GM23248 (cell line): ENCODE measurements around the gene IFIT1B. TPM values are rescaled to one million over a fixed set of nuclear protein-coding genes. Genes with fewer than 3 reads are reported as not detected.
"Not testable (repeated sequence)": the region's sequence is repeated elsewhere in the genome, so short reads cannot be mapped to it uniquely, and the experiment has no call there.

Experiments
- DNase-seq: peaks from one replicate; pipeline ENCODE4 v3.0.0-alpha.2; 2015
- H2AFZ ChIP-seq: fragments of 200-600 bp; sonication (generic); 2 replicates; pipeline ENCODE4 v1.6.1; 2016; ENCODE audit warnings: antibody characterized with exemption
- H3F3A ChIP-seq: fragments of 200-600 bp; sonication (generic); 2 replicates; pipeline ENCODE4 v1.6.1; 2016; ENCODE audit warnings: mild to moderate bottlenecking, antibody characterized with exemption, mixed run types; ENCODE audit not compliant: insufficient read depth
- H3K27ac ChIP-seq: fragments of 200-600 bp; sonication (generic); 2 replicates; pipeline ENCODE4 v1.5.1; 2016; ENCODE audit warnings: mild to moderate bottlenecking
- H3K27me3 ChIP-seq: fragments of 200-600 bp; sonication (generic); replicated peaks from 2 replicates; pipeline ENCODE4 v1.6.1; 2016; ENCODE audit warnings: mild to moderate bottlenecking; ENCODE audit not compliant: insufficient read depth
- H3K36me3 ChIP-seq: fragments of 200-600 bp; sonication (generic); 2 replicates; pipeline ENCODE4 v1.6.1; 2016; ENCODE audit warnings: low read depth, mild to moderate bottlenecking
- H3K4me1 ChIP-seq: fragments of 200-600 bp; sonication (generic); 2 replicates; pipeline ENCODE4 v1.6.1; 2016; ENCODE audit warnings: mild to moderate bottlenecking; ENCODE audit not compliant: insufficient read depth
- H3K4me2 ChIP-seq: fragments of 200-600 bp; sonication (generic); one replicate; pipeline ENCODE4 v1.6.1; 2016; ENCODE audit warnings: mild to moderate bottlenecking; ENCODE audit not compliant: unreplicated experiment
- H3K4me3 ChIP-seq: fragments of 200-600 bp; sonication (generic); 2 replicates; pipeline ENCODE4 v1.5.1; 2016; ENCODE audit warnings: mild to moderate bottlenecking
- H3K79me2 ChIP-seq: fragments of 200-600 bp; sonication (generic); 2 replicates; pipeline ENCODE4 v1.6.1; 2016; ENCODE audit warnings: mild to moderate bottlenecking; ENCODE audit not compliant: insufficient read depth
- H3K9ac ChIP-seq: fragments of 200-600 bp; sonication (generic); 2 replicates; pipeline ENCODE4 v1.6.1; 2016; ENCODE audit warnings: mild to moderate bottlenecking
- H3K9me2 ChIP-seq: fragments of 200-600 bp; sonication (generic); 2 replicates; pipeline ENCODE4 v1.6.1; 2016; ENCODE audit warnings: mixed run types, mild to moderate bottlenecking, moderate library complexity; ENCODE audit not compliant: insufficient read depth
- H3K9me3 ChIP-seq: fragments of 200-600 bp; sonication (generic); one replicate; pipeline ENCODE4 v1.6.1; 2017; ENCODE audit warnings: low read depth
- H4K20me1 ChIP-seq: fragments of 200-600 bp; sonication (generic); 2 replicates; pipeline ENCODE4 v1.6.0; 2016; ENCODE audit not compliant: insufficient read depth
- EZH2 ChIP-seq: fragments of 200-600 bp; sonication (generic); IDR thresholded peaks from 2 replicates; pipeline ENCODE4 v1.6.1; 2018; ENCODE audit warnings: antibody characterized with exemption, mild to moderate bottlenecking; ENCODE audit not compliant: insufficient read depth, poor library complexity, severe bottlenecking
- EZH2phosphoT487 ChIP-seq: fragments of 200-600 bp; sonication (generic); IDR thresholded peaks from 2 replicates; pipeline ENCODE4 v1.6.1; 2018; ENCODE audit warnings: antibody characterized with exemption, moderate library complexity, mild to moderate bottlenecking, low read depth; ENCODE audit not compliant: insufficient read depth
- WGBS, 2 experiments: methylation state at CpG; one replicate each; pipeline ENCODE4 v1.1.6; 2015 to 2017; ENCODE audit warnings: low lambda C conversion rate in 2 of 2, low coverage in 1 of 2; ENCODE audit errors: missing lambda C conversion rate in 2 of 2; 5-methylcytosine and 5-hydroxymethylcytosine counted together
- in situ Hi-C: fragments of 300-500 bp; cut with MboI; formaldehyde crosslinking; loops from 2 replicates; pipeline ENCODE4 v1.15.0; 2020
- polyA plus RNA-seq: library from polyadenylated mRNA; unstranded; fragments of >200 nt; fragmentation: Nextera tagmentation; extraction: Ambion mirVana; gene quantifications from 2 replicates; pipeline ENCODE4 v1.2.1, GENCODE V29; 2016
- total RNA-seq: library from RNA; depleted of rRNA; stranded (reverse); fragments of >200 nt; shearing (Covaris generic); gene quantifications from 2 replicates; pipeline ENCODE4 v1.2.3, GENCODE V29; 2014

The IFIT1B gene
- total and polyA plus RNA-seq, 2 experiments from 2014 or later: not detected

GRCh38 chr10:89347701-89348457 lies 30.0 kb upstream of the IFIT1B start:
- in situ Hi-C loops: no loop called here

GRCh38 chr10:89348481-89348880 lies 29.4 kb upstream of the IFIT1B start:
- H3K36me3 ChIP-seq: no peaks in the 10 kb centered on the region
- no peak for DNase-seq
- 91 to 95% methylated on average over 5 of the region's 5 CpGs for WGBS, 2 experiments
- peaks cover 37% of the 10 kb centered on the region for H3K4me1 ChIP-seq
- H4K20me1 ChIP-seq: no peaks in the 10 kb centered on the region
- H3K79me2 ChIP-seq: no peaks in the 10 kb centered on the region
- H3K27me3 ChIP-seq: no peaks in the 10 kb centered on the region
- H3F3A ChIP-seq: peaks cover 39% of the 10 kb centered on the region
- TF ChIP-seq EZH2: no peak
- no peaks in the 10 kb centered on the region for H3K9me3 ChIP-seq
- H3K4me3 ChIP-seq: no peak overlapping the region
- in situ Hi-C loops: no loop called here
- no peak overlapping the region for H2AFZ ChIP-seq
- H3K9me2 ChIP-seq: peaks cover 5% of the 10 kb centered on the region; the same call in 1 of the 2 replicates
- no peak overlapping the region for H3K4me2 ChIP-seq
- H3K9ac ChIP-seq: no peak overlapping the region
- H3K27ac ChIP-seq: no peak overlapping the region

More at GRCh38 chr10:89347701-89348457, 30.0 kb upstream of the IFIT1B start:
- H3K4me2 ChIP-seq: no peak overlapping the region
- H3K36me3 ChIP-seq: no peaks in the 10 kb centered on the region
- H3K9ac ChIP-seq: no peak overlapping the region
- TF ChIP-seq EZH2 (no peak), EZH2phosphoT487 (no peak)
- DNase-seq: no peak
- H2AFZ ChIP-seq: no peak overlapping the region
- H3F3A ChIP-seq: peaks cover 34% of the 10 kb centered on the region
- peaks cover 5% of the 10 kb centered on the region; the same call in 1 of the 2 replicates for H3K9me2 ChIP-seq
- no peaks in the 10 kb centered on the region for H3K79me2 ChIP-seq
- H3K4me3 ChIP-seq: no peak overlapping the region
- H3K27ac ChIP-seq: no peak overlapping the region
- H4K20me1 ChIP-seq: no peaks in the 10 kb centered on the region
- peaks cover 33% of the 10 kb centered on the region for H3K4me1 ChIP-seq
- no peaks in the 10 kb centered on the region for H3K9me3 ChIP-seq
- 81 to 82% methylated on average over 7 of the region's 7 CpGs for WGBS, 2 experiments
- H3K27me3 ChIP-seq: no peaks in the 10 kb centered on the region

GRCh38 chr10:89348975-89349374 lies 28.9 kb upstream of the IFIT1B start:
- Histone ChIP-seq H4K20me1 (no peaks in the 10 kb centered on the region), H3K4me1 (peaks cover 37% of the 10 kb centered on the region), H3K36me3 (no peaks in the 10 kb centered on the region), H3K27ac (no peak overlapping the region), H2AFZ (no peak overlapping the region), H3K79me2 (no peaks in the 10 kb centered on the region), H3K9me3 (no peaks in the 10 kb centered on the region), H3K4me2 (no peak overlapping the region), H3K4me3 (no peak overlapping the region), H3K9me2 (peaks cover 5% of the 10 kb centered on the region; the same call in 1 of the 2 replicates), H3K27me3 (no peaks in the 10 kb centered on the region), H3F3A (peaks cover 40% of the 10 kb centered on the region), H3K9ac (no peak overlapping the region)
- in situ Hi-C loops: no loop called here
- WGBS, 2 experiments: 75 to 78% methylated on average over 2 of the region's 2 CpGs
- DNase-seq: no peak
- TF ChIP-seq EZH2phosphoT487: no peak
- no peak for TF ChIP-seq EZH2

- DNase-seq: peak; percentile 51
Measured at GRCh38 chr10:89350631-89351315, 27.1 kb upstream of the IFIT1B start.

More at GRCh38 chr10:89350631-89351315, 27.1 kb upstream of the IFIT1B start:
- Histone ChIP-seq H3K4me3 (peak overlapping the region; percentile 46; the same call in 1 of the 2 replicates), H3K4me1 (peaks cover 45% of the 10 kb centered on the region), H3K27ac (peak overlapping the region; percentile 95), H3F3A (peaks cover 45% of the 10 kb centered on the region), H3K9ac (peak overlapping the region; percentile 74), H3K4me2 (peak overlapping the region; percentile 66), H2AFZ (peak overlapping the region; percentile 54)
- H4K20me1 ChIP-seq, H3K9me2 ChIP-seq, in situ Hi-C loops, H3K36me3 ChIP-seq, H3K27me3 ChIP-seq, H3K79me2 ChIP-seq, H3K9me3 ChIP-seq: not testable (repeated sequence)
- 22% methylated on average over 7 of the region's 7 CpGs for WGBS, 2 experiments
